Colonic mucosa (tissue), 4 donors: ENCODE results near the gene PLPPR1. TPM values are rescaled to one million over a fixed set of nuclear protein-coding genes. Genes with fewer than 3 reads are reported as not detected.

Experiments used
- DNase-seq: peaks from one replicate; pipeline ENCODE4 v3.0.0-alpha.2; 2020
- H3K27ac ChIP-seq: fragments of 200-600 bp; one replicate; pipeline ENCODE4 v1.8.0; 2021
- H3K27me3 ChIP-seq: fragments of 200-600 bp; one replicate; pipeline ENCODE4 v1.8.0; 2021
- H3K36me3 ChIP-seq: fragments of 200-600 bp; one replicate; pipeline ENCODE4 v1.8.0; 2021
- H3K4me1 ChIP-seq: fragments of 200-600 bp; one replicate; pipeline ENCODE4 v1.8.0; 2021; ENCODE audit warnings: mild to moderate bottlenecking
- H3K4me3 ChIP-seq: fragments of 200-600 bp; one replicate; pipeline ENCODE4 v1.8.0; 2021
- H3K9ac ChIP-seq, 2 donors: one replicate each; pipeline ENCODE4 v1.7.0; 2013; ENCODE audit warnings: control low read depth in 2 of 2, low read depth in 2 of 2, low read length in 2 of 2
- H3K9me3 ChIP-seq: fragments of 200-600 bp; one replicate; pipeline ENCODE4 v1.8.0; 2021
- intact Hi-C: fragments of 100-400 bp; cut with DNase I; formaldehyde crosslinking; loops from one replicate; pipeline ENCODE4 v1.14.1; 2022
- total RNA-seq, 2 donors: library from RNA; stranded (reverse); fragmentation: NEBNext Ultra II Directional in 1 of 2; extraction: Animal tissue kit (Norgen Biotek cat#: 25700) in 1 of 2; gene quantifications; one replicate each; pipeline ENCODE4 v1.2.1, GENCODE V29; 2021
- TF ChIP-seq, protein P1 (sequence below): fragments of 200-600 bp; IDR thresholded peaks from one replicate; pipeline ENCODE4 v1.8.0; 2022; ENCODE audit warnings: antibody characterized with exemption, mild to moderate bottlenecking
- donor health status: healthy.
- donor health status: DM: no; HTN: no; CAD: no.
- donor health status: DM: no; HTN: no; CAD: no.

PLPPR1 gene
- total RNA-seq, 2 donors from 2014 or later: 0.25 to 0.69 TPM

DNA sequence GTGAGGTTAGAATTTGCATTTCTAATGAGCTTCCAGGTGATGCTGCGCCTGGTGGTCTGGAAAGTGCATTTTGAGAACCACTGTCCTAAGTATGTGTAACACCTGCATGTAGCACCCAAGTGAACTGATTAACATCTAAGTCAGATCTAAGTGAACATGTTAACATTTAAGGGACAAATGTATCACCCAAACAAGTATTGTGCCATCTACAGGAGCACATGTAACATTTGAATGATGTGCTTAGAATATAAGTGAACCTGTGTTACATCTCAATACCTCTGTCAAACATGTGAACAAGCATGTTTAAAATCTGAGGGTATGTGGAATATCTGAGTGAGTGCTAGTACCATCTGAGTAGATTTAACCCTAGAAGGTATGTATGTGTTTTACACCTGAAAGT is 68.7 kb downstream of the PLPPR1 start:
- no peaks in the 10 kb centered on the region for H3K27me3 ChIP-seq
- DNase-seq: no peak
- H3K9me3 ChIP-seq: no peaks in the 10 kb centered on the region
- H3K27ac ChIP-seq: no peak overlapping the region
- TF ChIP-seq, protein P1, sequence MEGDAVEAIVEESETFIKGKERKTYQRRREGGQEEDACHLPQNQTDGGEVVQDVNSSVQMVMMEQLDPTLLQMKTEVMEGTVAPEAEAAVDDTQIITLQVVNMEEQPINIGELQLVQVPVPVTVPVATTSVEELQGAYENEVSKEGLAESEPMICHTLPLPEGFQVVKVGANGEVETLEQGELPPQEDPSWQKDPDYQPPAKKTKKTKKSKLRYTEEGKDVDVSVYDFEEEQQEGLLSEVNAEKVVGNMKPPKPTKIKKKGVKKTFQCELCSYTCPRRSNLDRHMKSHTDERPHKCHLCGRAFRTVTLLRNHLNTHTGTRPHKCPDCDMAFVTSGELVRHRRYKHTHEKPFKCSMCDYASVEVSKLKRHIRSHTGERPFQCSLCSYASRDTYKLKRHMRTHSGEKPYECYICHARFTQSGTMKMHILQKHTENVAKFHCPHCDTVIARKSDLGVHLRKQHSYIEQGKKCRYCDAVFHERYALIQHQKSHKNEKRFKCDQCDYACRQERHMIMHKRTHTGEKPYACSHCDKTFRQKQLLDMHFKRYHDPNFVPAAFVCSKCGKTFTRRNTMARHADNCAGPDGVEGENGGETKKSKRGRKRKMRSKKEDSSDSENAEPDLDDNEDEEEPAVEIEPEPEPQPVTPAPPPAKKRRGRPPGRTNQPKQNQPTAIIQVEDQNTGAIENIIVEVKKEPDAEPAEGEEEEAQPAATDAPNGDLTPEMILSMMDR: no peak
- no peak overlapping the region for H3K4me3 ChIP-seq
- no peak overlapping the region for H3K9ac ChIP-seq
- intact Hi-C loops: no loop called here
- no peaks in the 10 kb centered on the region for H3K4me1 ChIP-seq
- no peaks in the 10 kb centered on the region for H3K36me3 ChIP-seq

DNA sequence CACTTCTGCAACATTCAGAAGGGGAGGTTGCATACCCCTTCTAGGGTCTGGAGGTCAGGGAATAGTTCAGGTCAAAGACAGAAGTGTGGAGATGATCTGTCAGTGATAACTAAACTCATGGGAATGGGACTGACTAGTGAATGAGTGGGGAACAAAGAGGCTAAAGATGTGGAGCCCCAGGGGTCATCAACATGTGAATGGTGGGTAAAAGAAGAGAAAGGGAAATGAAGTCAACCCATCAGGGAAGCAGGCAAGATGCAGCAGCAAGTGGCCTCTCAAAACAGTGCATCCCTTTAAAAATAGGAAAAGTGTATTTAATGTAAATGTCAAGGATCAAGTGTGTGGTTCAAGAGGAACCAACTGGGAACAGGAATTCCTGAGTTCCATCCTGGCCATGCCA is 69.9 kb downstream of the PLPPR1 start:
- Histone ChIP-seq H3K4me1 (no peaks in the 10 kb centered on the region), H3K9me3 (no peaks in the 10 kb centered on the region), H3K36me3 (no peaks in the 10 kb centered on the region), H3K27me3 (no peaks in the 10 kb centered on the region), H3K9ac (no peak overlapping the region), H3K4me3 (no peak overlapping the region), H3K27ac (no peak overlapping the region)
- TF ChIP-seq, protein P1: no peak
- intact Hi-C loops: no loop called here
- DNase-seq: no peak

DNA sequence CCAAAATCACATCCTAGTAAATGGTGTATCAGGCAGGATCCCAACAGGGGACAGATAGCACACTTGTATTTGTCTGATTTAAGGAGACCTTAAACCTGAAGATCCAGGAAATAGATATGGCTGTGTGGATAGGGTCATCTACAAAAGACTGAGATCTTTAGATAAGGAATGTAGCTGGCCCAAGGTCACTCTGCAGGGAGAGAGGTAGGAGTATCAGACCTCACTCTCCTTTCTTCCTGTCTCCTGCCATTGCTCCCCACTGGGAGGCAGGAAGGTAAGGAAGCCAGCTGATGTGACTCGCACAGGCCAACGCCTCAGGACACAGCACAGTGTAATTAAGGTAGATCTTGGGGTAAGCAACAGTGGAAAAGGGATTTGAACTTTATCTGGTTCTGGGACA is 85.8 kb downstream of the PLPPR1 start:
- Histone ChIP-seq H3K27ac (no peak overlapping the region), H3K9ac (no peak overlapping the region), H3K4me3 (no peak overlapping the region), H3K27me3 (no peaks in the 10 kb centered on the region), H3K9me3 (no peaks in the 10 kb centered on the region), H3K36me3 (no peaks in the 10 kb centered on the region), H3K4me1 (no peaks in the 10 kb centered on the region)
- TF ChIP-seq, protein P1: no peak
- DNase-seq: no peak
- intact Hi-C loops: loop anchor here (10.0 kb wide), 1 partner anchor 400 kb away; no protein-coding TSS in a partner anchor

DNA sequence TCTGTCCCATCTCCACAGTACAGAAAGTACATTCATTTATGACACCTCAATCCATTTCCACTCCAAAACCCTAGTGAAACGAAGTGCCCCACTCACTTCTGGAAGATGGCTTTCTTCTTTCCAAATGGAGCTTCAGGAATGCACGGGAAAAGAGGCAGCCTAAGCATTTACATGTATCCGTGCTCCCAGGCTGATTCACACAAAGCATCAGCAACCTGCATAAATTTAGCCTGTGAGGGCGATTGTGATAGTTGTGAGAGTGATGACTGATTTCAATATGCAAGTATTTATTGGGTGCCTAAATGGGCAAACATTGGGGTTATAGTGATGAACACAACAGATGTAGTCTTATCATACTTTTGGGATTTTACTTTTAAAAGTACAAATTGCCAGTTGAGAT is 86.6 kb downstream of the PLPPR1 start:
- no peaks in the 10 kb centered on the region for H3K27me3 ChIP-seq
- intact Hi-C loops: loop anchor here (5.0 to 10.0 kb wide), 3 partner anchors 197 to 400 kb away; partner anchors contain the start of gene BAAT
- H3K4me1 ChIP-seq: no peaks in the 10 kb centered on the region
- no peak overlapping the region for H3K9ac ChIP-seq
- TF ChIP-seq, protein P1: no peak
- no peak overlapping the region for H3K27ac ChIP-seq
- H3K36me3 ChIP-seq: no peaks in the 10 kb centered on the region
- H3K9me3 ChIP-seq: no peaks in the 10 kb centered on the region
- no peak for DNase-seq
- no peak overlapping the region for H3K4me3 ChIP-seq

DNA sequence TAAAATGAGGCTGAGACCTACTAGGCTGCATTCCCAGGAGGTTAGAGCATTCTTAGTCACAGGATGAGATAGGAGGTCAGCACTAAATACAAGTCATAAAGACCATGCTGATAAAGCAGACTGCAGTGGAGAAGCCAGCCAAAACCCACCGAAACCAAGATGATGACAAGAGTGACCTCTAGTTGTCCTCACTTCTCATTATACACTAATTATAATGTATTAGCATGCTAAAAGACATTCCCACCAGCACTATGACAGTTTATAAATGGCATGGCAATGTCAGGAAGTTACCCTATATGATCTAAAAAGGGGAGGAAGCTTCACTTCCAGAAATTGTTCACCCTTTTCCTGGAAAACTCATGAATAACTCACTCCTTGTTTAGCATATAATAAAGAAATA is 88.6 kb downstream of the PLPPR1 start:
- Histone ChIP-seq H3K4me1 (no peaks in the 10 kb centered on the region), H3K36me3 (no peaks in the 10 kb centered on the region), H3K9me3 (no peaks in the 10 kb centered on the region), H3K9ac (no peak overlapping the region), H3K27ac (no peak overlapping the region), H3K4me3 (no peak overlapping the region), H3K27me3 (no peaks in the 10 kb centered on the region)
- intact Hi-C loops: loop anchor here (5.0 to 10.0 kb wide), 3 partner anchors 195 to 402 kb away; partner anchors contain the start of gene BAAT
- TF ChIP-seq, protein P1: no peak
- DNase-seq: no peak
